Aorta (tissue), 5 donors: Measurements from ENCODE around the gene TMEM40. TPM values are rescaled to one million over a fixed set of nuclear protein-coding genes. Genes with fewer than 3 reads are reported as not detected.
"Not testable (repeated sequence)": the region's sequence is repeated elsewhere in the genome, so short reads cannot be mapped to it uniquely, and the experiment has no call there.

ENCODE experiments used
- ATAC-seq: fragments of 200-7000 bp; cut with Tn5 transposase; one replicate; pipeline ENCODE4 v1.9.1; 2022; ENCODE audit warnings: moderate library complexity; ENCODE audit not compliant: low FRiP score
- DNase-seq, 2 donors: peaks; one replicate each; pipeline ENCODE4 v3.0.0-alpha.2; 2020
- H3K27ac ChIP-seq, 2 donors: one replicate each; pipeline ENCODE4 v1.5.1; 2013; ENCODE audit warnings: low read length in 2 of 2, mild to moderate bottlenecking in 2 of 2, moderate library complexity in 2 of 2, control low read depth in 1 of 2, inconsistent platforms in 1 of 2, low read depth in 1 of 2
- H3K27me3 ChIP-seq, 2 donors: one replicate each; pipeline ENCODE4 v1.6.1; 2013; ENCODE audit warnings: control low read depth in 1 of 2, low read length in 1 of 2, mild to moderate bottlenecking in 1 of 2, moderate library complexity in 1 of 2; ENCODE audit not compliant: insufficient read depth in 2 of 2, control insufficient read depth in 1 of 2
- H3K36me3 ChIP-seq, 2 donors: one replicate each; pipeline ENCODE4 v1.6.1; 2013; ENCODE audit warnings: control low read depth in 1 of 2, low read length in 1 of 2, mild to moderate bottlenecking in 1 of 2; ENCODE audit not compliant: insufficient read depth in 2 of 2, control insufficient read depth in 1 of 2
- H3K4me1 ChIP-seq, 2 donors: one replicate each; pipeline ENCODE4 v1.6.1; 2013; ENCODE audit warnings: low read length in 2 of 2, control low read depth in 1 of 2, mild to moderate bottlenecking in 1 of 2, moderate library complexity in 1 of 2; ENCODE audit not compliant: insufficient read depth in 2 of 2, control insufficient read depth in 1 of 2
- H3K4me3 ChIP-seq, 2 donors: one replicate each; pipeline ENCODE4 v1.5.1; 2013; ENCODE audit warnings: low read length in 2 of 2, control low read depth in 1 of 2, mild to moderate bottlenecking in 1 of 2
- H3K9me3 ChIP-seq: one replicate; pipeline ENCODE4 v1.6.1; 2013; ENCODE audit warnings: mild to moderate bottlenecking, low read length; ENCODE audit not compliant: control insufficient read depth
- WGBS, 2 donors: extraction: QIAGEN DNeasy Blood & Tissue Kit; methylation state at CpG; one replicate each; pipeline ENCODE4 v1.1.7; 2013; 5-methylcytosine and 5-hydroxymethylcytosine counted together
- intact Hi-C, 2 donors: fragments of 100-400 bp; cut with DNase I; formaldehyde crosslinking; loops; one replicate each; pipeline versions ENCODE4 v1.14.2 to v1.15.0; 2022
- polyA plus RNA-seq, 2 donors: library from polyadenylated mRNA; stranded (reverse); fragments of 200-250 nt; gene quantifications; one replicate each; pipeline ENCODE4 v1.2.3, GENCODE V29; 2013
- total RNA-seq, 2 donors: library from RNA; stranded (reverse); fragmentation: NEBNext Ultra II Directional; extraction: Animal tissue kit (Norgen Biotek cat#: 25700); gene quantifications; one replicate each; pipeline ENCODE4 v1.2.1, GENCODE V29; 2021
- donor health status: healthy with polysubstance abuse.
- donor health status: Bipolar disorder and iron deficiency.
- donor health status: DM: no; HTN: no; CAD: no.
- donor health status: DM: no; HTN: no; CAD: no.
- donor health status: DM: yes; HTN: yes; CAD: no.

Gene TMEM40
- total and polyA plus RNA-seq, 4 donors: 0.50 to 0.84 TPM; not detected in 2

- no peaks in the 10 kb centered on the region for H3K4me1 ChIP-seq
- no peaks in the 10 kb centered on the region for H3K36me3 ChIP-seq
- ATAC-seq (no peak), DNase-seq (no peak)
- H3K9me3 ChIP-seq: no peaks in the 10 kb centered on the region
- intact Hi-C loops: no loop called here
- no peak overlapping the region for H3K4me3 ChIP-seq
- peak overlapping the region in 1 of 2 donors; percentile 49 for H3K27ac ChIP-seq
- H3K27me3 ChIP-seq: no peaks in the 10 kb centered on the region
- WGBS, 2 donors: 55 to 59% methylated on average over 8 of the region's 8 CpGs
These were observed 39.0 kb upstream of the TMEM40 start for GRCh38 chr3:12797892-12798558.

- Histone ChIP-seq H3K27ac (peak overlapping the region; percentile 49 to 91), H3K4me1 (no peaks in the 10 kb centered on the region), H3K4me3 (peak overlapping the region in 1 of 2 donors; percentile 70), H3K9me3 (no peaks in the 10 kb centered on the region), H3K36me3 (no peaks in the 10 kb centered on the region), H3K27me3 (no peaks in the 10 kb centered on the region)
- DNase-seq (no peak), ATAC-seq (no peak)
- intact Hi-C loops: no loop called here
- 25 to 32% methylated on average over 13 to 17 of the region's 17 CpGs for WGBS, 2 donors
These were observed 38.2 kb upstream of the TMEM40 start for GRCh38 chr3:12797124-12797891.

GRCh38 chr3:12796171-12797123, 37.4 kb upstream of the TMEM40 start, which contains the start of gene CAND2:
Gene CAND2, plus strand, starts transcription at chr3:12796680. Its CDS starts 41 bp downstream, at chr3:12796721.
- Histone ChIP-seq H3K36me3 (no peaks in the 10 kb centered on the region), H3K27ac (peak within 1 kb of the TSS; percentile 82 to 91), H3K4me3 (peak within 1 kb of the TSS; percentile 46 to 70), H3K4me1 (no peaks in the 10 kb centered on the region), H3K27me3 (no peaks in the 10 kb centered on the region), H3K9me3 (no peaks in the 10 kb centered on the region)
- DNase-seq (peak; percentile 82 to 92), ATAC-seq (peak; percentile 91)
- intact Hi-C loops: no loop called here
- WGBS, 2 donors: 5 to 8% methylated on average over 36 to 61 of the region's 61 CpGs

DNA sequence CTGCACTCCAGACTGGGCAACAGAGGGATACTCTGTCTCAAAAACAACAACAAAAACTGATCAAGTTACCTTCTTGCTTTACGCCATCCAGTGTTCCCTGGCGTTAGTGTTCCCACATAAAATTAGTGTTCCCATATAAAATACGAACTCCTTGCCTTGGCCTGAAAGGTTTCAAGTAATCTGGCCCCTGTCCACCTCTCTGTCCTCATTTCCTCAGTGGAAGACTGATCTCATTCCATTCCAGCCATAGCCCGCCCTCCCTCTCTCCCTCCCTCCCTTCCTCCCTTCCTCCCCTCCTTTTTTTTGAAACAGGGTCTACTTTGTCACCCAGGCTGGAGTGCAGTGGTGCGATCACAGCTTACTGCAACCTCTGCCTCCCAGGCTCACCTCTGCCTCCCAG, 34.6 kb upstream of the TMEM40 start:
- no peaks in the 10 kb centered on the region for H3K27me3 ChIP-seq
- intact Hi-C loops: no loop called here
- H3K27ac ChIP-seq: no peak overlapping the region
- no peaks in the 10 kb centered on the region for H3K4me1 ChIP-seq
- ATAC-seq (no peak), DNase-seq (no peak)
- H3K36me3 ChIP-seq: no peaks in the 10 kb centered on the region
- no peak overlapping the region for H3K4me3 ChIP-seq
- WGBS, 2 donors: 43 to 58% methylated on average over 5 of the region's 5 CpGs
- no peaks in the 10 kb centered on the region for H3K9me3 ChIP-seq

DNA sequence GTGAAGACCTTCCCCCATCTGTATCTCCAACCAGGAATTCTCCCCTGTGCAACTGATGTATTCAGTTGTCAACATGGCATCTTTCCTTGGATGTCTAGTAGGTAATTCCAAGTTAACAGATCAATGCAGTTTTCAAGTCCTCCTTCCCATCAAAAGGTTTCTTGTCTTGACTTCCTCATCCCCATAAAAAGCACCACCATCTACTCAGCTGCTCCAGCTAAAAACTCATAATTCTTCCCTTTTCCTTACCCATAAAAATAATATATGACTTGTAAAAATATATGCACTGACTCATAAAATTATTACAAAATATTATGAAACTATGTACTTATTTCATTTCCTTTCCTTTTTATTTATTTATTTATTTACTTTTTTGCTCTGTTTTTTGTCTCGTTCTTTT, 32.4 kb upstream of the TMEM40 start:
- DNase-seq (no peak), ATAC-seq (no peak)
- Histone ChIP-seq H3K4me3 (no peak overlapping the region), H3K27me3 (no peaks in the 10 kb centered on the region), H3K27ac (no peak overlapping the region), H3K4me1 (no peaks in the 10 kb centered on the region), H3K36me3 (no peaks in the 10 kb centered on the region), H3K9me3 (no peaks in the 10 kb centered on the region)
- 18 to 30% methylated on average over 1 of the region's 1 CpG for WGBS, 2 donors
- intact Hi-C loops: no loop called here

DNA sequence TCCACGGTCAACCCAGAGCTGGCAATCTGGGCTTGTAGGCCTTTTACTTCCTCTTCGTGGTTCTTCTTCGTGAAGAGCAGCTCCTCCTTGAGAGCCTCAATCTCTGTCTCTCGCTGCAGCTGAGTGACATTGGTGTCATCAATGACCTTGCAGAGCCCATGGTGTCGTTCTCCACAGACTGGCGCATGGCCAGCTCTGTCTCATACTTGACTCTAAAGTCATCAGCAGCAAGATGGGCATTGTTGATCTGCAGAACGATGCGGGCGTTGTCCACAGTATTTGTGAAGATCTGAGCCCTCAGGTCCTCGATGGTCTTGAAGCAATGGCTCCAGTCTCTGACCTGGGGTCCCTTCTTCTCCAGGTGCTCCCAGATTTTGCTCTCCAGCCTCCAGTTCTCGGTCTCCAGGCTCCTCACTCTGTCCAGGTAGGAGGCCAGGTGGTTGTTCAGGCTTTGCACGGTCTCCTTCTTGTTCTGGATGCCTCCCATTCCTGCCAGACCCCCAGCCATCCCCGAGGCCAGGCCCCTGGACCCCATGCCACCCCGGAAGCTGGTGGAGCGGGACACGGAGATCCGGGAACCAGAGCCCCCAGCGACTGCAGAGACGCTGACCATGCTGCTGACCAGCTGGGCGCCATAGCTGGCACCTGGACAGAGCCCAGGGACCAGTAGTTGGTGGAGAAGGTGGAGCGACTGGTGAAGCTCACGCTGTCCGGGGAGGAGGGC, 29.1 kb upstream of the TMEM40 start:
- H3K4me3 ChIP-seq, H3K27ac ChIP-seq, H3K27me3 ChIP-seq, H3K4me1 ChIP-seq, H3K36me3 ChIP-seq, H3K9me3 ChIP-seq, DNase-seq, intact Hi-C loops, ATAC-seq: not testable (repeated sequence)
- 90 to 92% methylated on average over 23 of the region's 23 CpGs for WGBS, 2 donors

GRCh38 chr3:12787346-12787745, 28.3 kb upstream of the TMEM40 start:
- H3K9me3 ChIP-seq, H3K27ac ChIP-seq, H3K4me3 ChIP-seq, H3K4me1 ChIP-seq, H3K27me3 ChIP-seq, intact Hi-C loops, H3K36me3 ChIP-seq, ATAC-seq: not testable (repeated sequence)
- DNase-seq: peak in 1 of 2 donors; percentile 86
- 36 to 70% methylated on average over 9 of the region's 9 CpGs for WGBS, 2 donors

DNA sequence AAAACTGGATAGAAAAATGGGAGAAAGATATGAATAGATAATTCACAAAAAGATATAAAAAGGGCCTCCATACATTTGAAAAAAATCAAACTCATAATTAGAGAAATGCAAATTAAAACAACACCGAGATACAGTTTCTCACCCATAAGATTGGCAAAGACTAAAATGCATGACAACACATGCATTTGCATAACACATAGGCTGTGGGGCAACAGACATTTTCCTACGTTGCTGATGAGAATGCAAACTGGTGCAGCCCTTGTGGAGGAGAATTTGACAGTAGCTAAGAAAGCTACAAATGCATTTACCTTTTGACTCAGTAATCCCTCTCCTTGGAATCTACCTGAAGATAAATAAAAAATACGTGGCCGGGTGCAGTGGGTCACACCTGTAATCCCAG, 26.0 kb upstream of the TMEM40 start:
- Histone ChIP-seq H3K9me3 (no peaks in the 10 kb centered on the region), H3K4me3 (no peak overlapping the region), H3K36me3 (no peaks in the 10 kb centered on the region), H3K4me1 (no peaks in the 10 kb centered on the region), H3K27me3 (no peaks in the 10 kb centered on the region), H3K27ac (no peak overlapping the region)
- DNase-seq (no peak), ATAC-seq (no peak)
- 50 to 59% methylated on average over 4 of the region's 4 CpGs for WGBS, 2 donors
- intact Hi-C loops: no loop called here
